DND-41 (cell line): ENCODE data around the gene CDCA3.
"Not testable (repeated sequence)": the region's sequence is repeated elsewhere in the genome, so short reads cannot be mapped to it uniquely, and the experiment has no call there.

Source experiments
- EZH2 ChIP-seq: IDR thresholded peaks from 3 replicates; pipeline ENCODE4 v1.6.1; 2012; ENCODE audit warnings: borderline replicate concordance, low read depth, mild to moderate bottlenecking, moderate library complexity, low read length, inconsistent platforms; ENCODE audit not compliant: severe bottlenecking
- TF ChIP-seq, protein P1 (sequence below): IDR thresholded peaks from 2 replicates; pipeline ENCODE4 v1.5.1; 2012; ENCODE audit warnings: borderline replicate concordance, low read length, moderate library complexity, mild to moderate bottlenecking; ENCODE audit not compliant: poor library complexity, severe bottlenecking; ENCODE audit errors: extremely low read depth

GRCh38 chr12:6874015-6874368, 22.9 kb upstream of the CDCA3 start:
- TF ChIP-seq, protein P1, sequence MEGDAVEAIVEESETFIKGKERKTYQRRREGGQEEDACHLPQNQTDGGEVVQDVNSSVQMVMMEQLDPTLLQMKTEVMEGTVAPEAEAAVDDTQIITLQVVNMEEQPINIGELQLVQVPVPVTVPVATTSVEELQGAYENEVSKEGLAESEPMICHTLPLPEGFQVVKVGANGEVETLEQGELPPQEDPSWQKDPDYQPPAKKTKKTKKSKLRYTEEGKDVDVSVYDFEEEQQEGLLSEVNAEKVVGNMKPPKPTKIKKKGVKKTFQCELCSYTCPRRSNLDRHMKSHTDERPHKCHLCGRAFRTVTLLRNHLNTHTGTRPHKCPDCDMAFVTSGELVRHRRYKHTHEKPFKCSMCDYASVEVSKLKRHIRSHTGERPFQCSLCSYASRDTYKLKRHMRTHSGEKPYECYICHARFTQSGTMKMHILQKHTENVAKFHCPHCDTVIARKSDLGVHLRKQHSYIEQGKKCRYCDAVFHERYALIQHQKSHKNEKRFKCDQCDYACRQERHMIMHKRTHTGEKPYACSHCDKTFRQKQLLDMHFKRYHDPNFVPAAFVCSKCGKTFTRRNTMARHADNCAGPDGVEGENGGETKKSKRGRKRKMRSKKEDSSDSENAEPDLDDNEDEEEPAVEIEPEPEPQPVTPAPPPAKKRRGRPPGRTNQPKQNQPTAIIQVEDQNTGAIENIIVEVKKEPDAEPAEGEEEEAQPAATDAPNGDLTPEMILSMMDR = not testable (repeated sequence)
- TF ChIP-seq EZH2 = not testable (repeated sequence)
